ENCODE results near the gene DAB1. TPM values are rescaled to one million over a fixed set of nuclear protein-coding genes. Genes with fewer than 3 reads are reported as not detected.

DAB1 gene
- total and polyA plus RNA-seq, 2 of the 8 experiments (the other 6 are each of a cell fraction or from before 2014, with no cell fraction given): 4.4 to 11.8 TPM

DNA sequence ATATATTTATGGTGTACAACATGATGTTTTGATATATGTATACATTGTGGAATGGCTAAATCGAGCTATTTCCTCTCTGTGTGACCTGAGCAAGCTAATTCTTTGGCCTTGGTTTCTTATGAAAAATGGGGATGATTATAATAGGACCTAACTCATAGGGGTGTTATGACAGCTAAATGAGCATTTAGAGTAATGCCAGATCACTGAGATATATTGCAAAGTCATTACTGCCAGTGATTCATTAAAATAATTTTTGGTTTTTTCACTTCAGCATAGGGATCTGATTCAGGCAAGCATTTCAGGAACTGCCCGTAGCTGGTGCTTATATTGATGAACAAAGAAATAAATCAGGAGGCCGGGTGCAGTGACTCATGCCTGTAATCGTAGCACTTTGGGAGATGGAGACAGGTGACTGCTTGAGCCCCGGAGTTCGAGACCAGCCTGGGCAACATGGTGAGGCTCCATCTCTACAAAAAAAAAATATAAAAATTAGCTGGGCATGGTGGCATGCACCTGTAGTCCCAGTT is 30.7 kb downstream of the DAB1 start:
- Histone ChIP-seq H3K27ac (ENCODE audit: low read depth, low read length) (no peak overlapping the region), H3K18ac (ENCODE audit: extremely low read depth, low read length) (no peak overlapping the region), H4K8ac (ENCODE audit: extremely low read depth, insufficient read depth, low read length) (no peak overlapping the region), H3K4me3 (ENCODE audit: extremely low read depth in 1 of 4, insufficient read depth in 2 of 4, low read depth in 3 of 4, low read length in 4 of 4) (no peak overlapping the region), H3K36me3 (ENCODE audit: control insufficient read depth in 2 of 4, insufficient read depth in 4 of 4, low read length in 3 of 4) (no peaks in the 10 kb centered on the region), H3K4ac (replicated peaks; ENCODE audit: insufficient read length, low read depth, low read length) (no peak overlapping the region), H2AK5ac (ENCODE audit: low read depth, low read length) (no peak overlapping the region), H2BK15ac (ENCODE audit: low read length) (no peak overlapping the region), H2BK5ac (ENCODE audit: low read depth, low read length) (no peak overlapping the region), H3K4me1 (replicated peaks in 1 of 4; ENCODE audit: control insufficient read depth in 3 of 4, insufficient read depth in 4 of 4, low read length in 3 of 4) (peaks cover 0 to 2% (median 0%) of the 10 kb centered on the region in 4 experiments; a peak in 2 of 7 replicates), H3K79me1 (ENCODE audit: low read depth, low read length) (no peaks in the 10 kb centered on the region), H3K14ac (ENCODE audit: insufficient read length) (no peak overlapping the region), H3K9ac (replicated peaks in 1 of 4; ENCODE audit: extremely low read depth in 1 of 4, low read depth in 3 of 4, low read length in 3 of 4) (no peak overlapping the region), H2BK120ac (replicated peaks; ENCODE audit: low read depth, low read length) (no peak overlapping the region), H4K5ac (ENCODE audit: insufficient read length, low read depth, low read length) (no peak overlapping the region), H3K23me2 (ENCODE audit: low read depth, low read length) (no peaks in the 10 kb centered on the region), H3K9me3 (ENCODE audit: insufficient read depth in 2 of 2, low read depth in 1 of 2, low read length in 1 of 2) (no peaks in the 10 kb centered on the region), H2BK12ac (ENCODE audit: low read depth, low read length) (no peak overlapping the region), H2BK20ac (ENCODE audit: low read length) (no peak overlapping the region), H3K56ac (replicated peaks; ENCODE audit: insufficient read length, low read depth, low read length) (no peak overlapping the region), H4K20me1 (replicated peaks in 1 of 2; ENCODE audit: control insufficient read depth in 1 of 2, insufficient read depth in 2 of 2, low read length in 2 of 2) (no peaks in the 10 kb centered on the region), H4K91ac (replicated peaks; ENCODE audit: insufficient read length, low read length) (no peak overlapping the region), H3K27me3 (replicated peaks in 1 of 4; ENCODE audit: control insufficient read depth in 3 of 4, extremely low read depth in 1 of 4, insufficient read depth in 3 of 4, low read length in 3 of 4) (no peaks in the 10 kb centered on the region), H2AFZ (ENCODE audit: low read length) (no peak overlapping the region), H3K4me2 (ENCODE audit: insufficient read depth in 1 of 2, low read depth in 2 of 2, low read length in 2 of 2) (no peak overlapping the region), H3K79me2 (ENCODE audit: control insufficient read depth in 1 of 2, insufficient read depth in 2 of 2, low read length in 2 of 2) (0 out of 4 replicates have a peak, but pooled peaks cover 0 to 2% of the 10 kb centered on the region in 2 experiments), H3K23ac (ENCODE audit: insufficient read length) (no peak overlapping the region)
- ChIA-PET CTCF (ENCODE audit: partially characterized antibody) (interaction anchor here (2.1 kb wide), 1 partner anchor 15 kb away, joined by 7 read pairs; no protein-coding TSS in a partner anchor), POLR2A (ENCODE audit: partially characterized antibody) (interaction anchor here (1.9 kb wide), 1 partner anchor 12 kb away, joined by 7 read pairs; no protein-coding TSS in a partner anchor)
- DNase-seq (ENCODE audit: low read depth in 1 of 2, low spot score in 2 of 2) (no peak), FAIRE-seq (no peak)
- WGBS, 2 experiments (ENCODE audit: extremely low coverage in 1 of 2, insufficient coverage in 1 of 2, insufficient read length in 1 of 2, insufficient replicate concordance in 2 of 2, low coverage in 1 of 2, low lambda C conversion rate in 2 of 2, missing lambda C conversion rate in 1 of 2): 91% methylated on average over 6 of the region's 6 CpGs; no CpG with 5 or more reads in 1 of the 2 experiments
- TF ChIP-seq CREB1 (IDR thresholded peaks at IDR 0.05): no peak
- TF ChIP-seq ZNF274 (IDR thresholded peaks at IDR 0.05; ENCODE audit: borderline replicate concordance, extremely low read depth, low read length): no peak
- no peak for TF ChIP-seq HDAC6 (IDR thresholded peaks at IDR 0.05; ENCODE audit: low read depth, low read length)
- TF ChIP-seq, protein P1, sequence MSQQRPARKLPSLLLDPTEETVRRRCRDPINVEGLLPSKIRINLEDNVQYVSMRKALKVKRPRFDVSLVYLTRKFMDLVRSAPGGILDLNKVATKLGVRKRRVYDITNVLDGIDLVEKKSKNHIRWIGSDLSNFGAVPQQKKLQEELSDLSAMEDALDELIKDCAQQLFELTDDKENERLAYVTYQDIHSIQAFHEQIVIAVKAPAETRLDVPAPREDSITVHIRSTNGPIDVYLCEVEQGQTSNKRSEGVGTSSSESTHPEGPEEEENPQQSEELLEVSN (IDR thresholded peaks at IDR 0.05): no peak
- TF ChIP-seq RBBP5 (IDR thresholded peaks at IDR 0.05; ENCODE audit: borderline replicate concordance, low read depth, low read length): no peak
- TF ChIP-seq POLR2A (IDR thresholded peaks at IDR 0.05; ENCODE audit: control extremely low read depth in 1 of 2, low read depth in 2 of 2, low read length in 2 of 2): no peak
- TF ChIP-seq EZH2 (IDR thresholded peaks at IDR 0.05; ENCODE audit: low read depth, low read length, severe bottlenecking): no peak
- no peak for TF ChIP-seq JUN (IDR thresholded peaks at IDR 0.05; ENCODE audit: low read depth, low read length)
- TF ChIP-seq PHF8 (conservative IDR thresholded peaks at IDR 0.05; ENCODE audit: low read depth, low read length): no peak
- no peak for TF ChIP-seq TAF1 (IDR thresholded peaks at IDR 0.05; ENCODE audit: low read depth, low read length)
- no peak for TF ChIP-seq EP300 (IDR thresholded peaks at IDR 0.05; ENCODE audit: borderline replicate concordance in 1 of 2, low read depth in 2 of 2, low read length in 2 of 2)
- TF ChIP-seq BCL11A (IDR thresholded peaks at IDR 0.05; ENCODE audit: low read depth in 2 of 2, low read length in 2 of 2): no peak
- TF ChIP-seq, protein P2, sequence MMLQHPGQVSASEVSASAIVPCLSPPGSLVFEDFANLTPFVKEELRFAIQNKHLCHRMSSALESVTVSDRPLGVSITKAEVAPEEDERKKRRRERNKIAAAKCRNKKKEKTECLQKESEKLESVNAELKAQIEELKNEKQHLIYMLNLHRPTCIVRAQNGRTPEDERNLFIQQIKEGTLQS (IDR thresholded peaks at IDR 0.05; ENCODE audit: insufficient read depth, low read depth, low read length): no peak

All from H1 (cell line).